GM21515 (cell line): ENCODE measurements around the gene INTS11.

ENCODE experiments used
- ATAC-seq: cut with Tn5 transposase; IDR thresholded peaks from one replicate; pipeline ENCODE4 v1.9.1; 2021; ENCODE audit not compliant: unreplicated experiment

The INTS11 gene

GRCh38 chr1:1287288-1288110, 37.0 kb downstream of the INTS11 start:
- no peak for ATAC-seq

- no peak for ATAC-seq
These were observed 37.9 kb downstream of the INTS11 start for GRCh38 chr1:1286313-1287261.

GRCh38 chr1:1285611-1286311, 38.7 kb downstream of the INTS11 start:
- no peak for ATAC-seq

- no peak for ATAC-seq
These were observed 39.3 kb downstream of the INTS11 start for GRCh38 chr1:1285102-1285571.

- no peak for ATAC-seq
These were observed 40.0 kb downstream of the INTS11 start for GRCh38 chr1:1284221-1285101.

GRCh38 chr1:1283821-1284220, 40.6 kb downstream of the INTS11 start:
- ATAC-seq, result no peak

- no peak for ATAC-seq
These were observed 41.5 kb downstream of the INTS11 start for GRCh38 chr1:1282998-1283397.

GRCh38 chr1:1281533-1282321, 42.7 kb downstream of the INTS11 start:
- no peak for ATAC-seq

- ATAC-seq, result no peak
These were observed 43.5 kb downstream of the INTS11 start for GRCh38 chr1:1280782-1281481.

- ATAC-seq, result no peak
These were observed 45.4 kb downstream of the INTS11 start for GRCh38 chr1:1279028-1279427.

- ATAC-seq, result no peak
These were observed 45.8 kb downstream of the INTS11 start for GRCh38 chr1:1278620-1279019.

GRCh38 chr1:1275836-1276235, 48.6 kb downstream of the INTS11 start:
- no peak for ATAC-seq

GRCh38 chr1:1274931-1275431, 49.5 kb downstream of the INTS11 start:
- no peak for ATAC-seq

GRCh38 chr1:1274299-1274930, 50.0 kb downstream of the INTS11 start:
- ATAC-seq, result no peak

- ATAC-seq, result peak; percentile 65
These were observed 50.8 kb downstream of the INTS11 start, which contains the start of gene UBE2J2 for GRCh38 chr1:1273512-1274298. TSS of gene UBE2J2 (minus strand) at chr1:1273854. CDS start at chr1:1267992, 5,862 bp downstream.

GRCh38 chr1:1273209-1273511, 51.3 kb downstream of the INTS11 start:
- ATAC-seq, result peak; percentile 18
